ENCODE measurements around the gene RHOG.

RHOG gene

GRCh38 chr11:3786781-3787428, 53.9 kb downstream of the RHOG start:
- no peak for TF ChIP-seq CTCF (IDR thresholded peaks at IDR 0.05; ENCODE audit: low read depth, low read length)
- H3K4me3 ChIP-seq (ENCODE audit: low read depth, low read length), result no peak overlapping the region

GRCh38 chr11:3783611-3784010, 57.1 kb downstream of the RHOG start:
- no peak for TF ChIP-seq CTCF (IDR thresholded peaks at IDR 0.05; ENCODE audit: low read depth, low read length)
- no peak overlapping the region for H3K4me3 ChIP-seq (ENCODE audit: low read depth, low read length)

GRCh38 chr11:3782963-3783362, 57.8 kb downstream of the RHOG start:
- no peak for TF ChIP-seq CTCF (IDR thresholded peaks at IDR 0.05; ENCODE audit: low read depth, low read length)
- no peak overlapping the region for H3K4me3 ChIP-seq (ENCODE audit: low read depth, low read length)

GRCh38 chr11:3781423-3781822, 59.3 kb downstream of the RHOG start:
- no peak for TF ChIP-seq CTCF (IDR thresholded peaks at IDR 0.05; ENCODE audit: low read depth, low read length)
- no peak overlapping the region for H3K4me3 ChIP-seq (ENCODE audit: low read depth, low read length)
